Endothelial cell of umbilical vein (primary cell): ENCODE measurements around the gene DMRTB1.

Experiments
- CTCF ChIP-seq, 2 donors: IDR thresholded peaks; 1 replicate in 1 of 2; 2 replicates in 1 of 2; pipeline ENCODE4 v1.5.1; 2011; ENCODE audit warnings: low read length in 2 of 2, mild to moderate bottlenecking in 2 of 2, moderate library complexity in 2 of 2, control low read depth in 1 of 2, inconsistent platforms in 1 of 2, low read depth in 1 of 2; ENCODE audit not compliant: insufficient read depth in 1 of 2; ENCODE audit errors: extremely low read depth in 1 of 2
- EZH2 ChIP-seq: IDR thresholded peaks from 2 replicates; pipeline ENCODE4 v1.6.1; 2012; ENCODE audit warnings: borderline replicate concordance, low read depth, mild to moderate bottlenecking, moderate library complexity, low read length, inconsistent platforms; ENCODE audit not compliant: severe bottlenecking
- GATA2 ChIP-seq: IDR thresholded peaks from 2 replicates; pipeline ENCODE4 v1.7.0; 2011; ENCODE audit warnings: low read depth, mild to moderate bottlenecking, moderate library complexity, mixed read lengths, low read length; ENCODE audit not compliant: insufficient read length, insufficient read depth
- JUN ChIP-seq: IDR thresholded peaks from 2 replicates; pipeline ENCODE4 v1.6.1; 2011; ENCODE audit warnings: borderline replicate concordance, low read depth; ENCODE audit not compliant: insufficient read length, insufficient read depth
- POLR2A ChIP-seq: IDR thresholded peaks from 2 replicates; pipeline ENCODE4 v1.6.1; 2012; ENCODE audit warnings: low read depth, mild to moderate bottlenecking, control low read depth, low read length
- POLR2AphosphoS5 ChIP-seq: IDR thresholded peaks from 2 replicates; pipeline ENCODE4 v1.6.1; 2012; ENCODE audit warnings: low read depth, mild to moderate bottlenecking, control low read depth, low read length, moderate library complexity; ENCODE audit not compliant: insufficient read depth

DNA sequence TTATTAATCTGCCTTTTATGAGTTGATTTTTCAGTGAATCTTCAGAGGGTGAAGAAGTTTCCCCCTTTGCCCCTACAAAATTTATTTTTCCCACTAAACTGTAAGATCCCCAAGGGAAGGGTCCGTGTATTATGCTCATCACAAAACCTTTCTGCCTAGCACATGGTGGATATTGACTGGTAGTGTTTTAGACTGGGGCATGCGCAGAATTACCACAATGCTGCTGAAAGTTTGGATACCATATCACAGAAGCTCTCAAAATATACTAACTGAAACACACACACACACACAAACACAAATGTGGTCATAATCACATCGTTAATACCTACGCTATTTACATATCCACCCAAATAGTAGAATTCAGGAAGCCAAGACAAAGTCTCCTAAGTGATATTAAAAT is 28.0 kb upstream of the DMRTB1 start:
- TF ChIP-seq CTCF (IDR thresholded peaks at IDR 0.05; ENCODE audit: extremely low read depth in 1 of 2, insufficient read depth in 1 of 2, low read depth in 1 of 2, low read length in 2 of 2) (no peak), EZH2 (no peak), POLR2AphosphoS5 (no peak), JUN (no peak), POLR2A (no peak), GATA2 (no peak)
